HG03064 (cell line): Measurements from ENCODE around the gene EPB41L2.
"Not testable (repeated sequence)": the region's sequence is repeated elsewhere in the genome, so short reads cannot be mapped to it uniquely, and the experiment has no call there.

Experiments used
- ATAC-seq: cut with Tn5 transposase; IDR thresholded peaks from one replicate; pipeline ENCODE4 v1.9.1; 2021; ENCODE audit warnings: low read depth; ENCODE audit not compliant: unreplicated experiment

Gene EPB41L2

DNA sequence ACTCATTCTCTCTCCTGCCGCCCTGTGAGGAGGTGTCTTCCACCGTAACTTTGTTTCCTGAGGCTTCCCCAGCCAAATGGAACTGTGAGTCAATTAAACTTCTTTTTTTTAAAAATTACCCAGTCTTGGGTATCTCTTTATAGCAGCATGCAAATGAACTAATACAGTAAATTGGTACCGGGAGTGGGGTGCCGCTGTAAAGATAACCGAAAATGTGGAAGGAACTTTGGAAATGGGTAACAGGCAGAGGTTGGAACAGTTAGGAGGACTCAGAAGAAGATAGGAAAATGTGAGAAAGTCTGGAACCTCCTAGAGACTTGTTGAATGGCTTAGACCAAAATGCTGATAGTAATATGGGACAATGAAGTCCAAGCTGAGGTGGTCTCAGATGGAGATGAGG lies 55.8 kb downstream of the EPB41L2 start:
- no peak for ATAC-seq

DNA sequence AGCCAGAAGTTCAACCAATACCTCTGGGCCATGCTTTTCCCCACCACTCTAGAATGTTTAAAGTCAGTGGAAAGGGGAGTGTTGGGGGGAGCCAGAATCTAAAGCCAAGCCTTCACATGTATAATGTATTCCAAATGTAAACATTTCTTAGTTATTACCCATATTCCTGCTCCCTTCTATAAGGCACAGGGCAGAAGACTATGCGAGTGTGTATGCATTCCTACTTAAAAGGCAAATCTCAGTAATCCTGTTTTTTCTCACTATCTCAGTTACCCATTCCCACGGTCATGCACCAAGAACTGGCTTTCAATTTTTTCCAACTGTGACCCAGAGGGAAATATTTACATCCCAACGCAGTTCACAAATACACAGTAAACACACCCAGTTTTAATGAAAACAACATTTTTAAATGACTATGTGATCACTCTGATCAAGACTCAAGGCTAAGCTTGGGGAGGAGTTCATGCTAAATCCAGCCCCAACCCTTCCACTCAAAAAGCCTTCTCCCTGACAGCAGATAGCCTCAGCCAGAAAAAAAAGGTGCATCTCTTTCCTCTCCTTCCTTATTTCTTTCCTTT lies 57.5 kb downstream of the EPB41L2 start:
- no peak for ATAC-seq

DNA sequence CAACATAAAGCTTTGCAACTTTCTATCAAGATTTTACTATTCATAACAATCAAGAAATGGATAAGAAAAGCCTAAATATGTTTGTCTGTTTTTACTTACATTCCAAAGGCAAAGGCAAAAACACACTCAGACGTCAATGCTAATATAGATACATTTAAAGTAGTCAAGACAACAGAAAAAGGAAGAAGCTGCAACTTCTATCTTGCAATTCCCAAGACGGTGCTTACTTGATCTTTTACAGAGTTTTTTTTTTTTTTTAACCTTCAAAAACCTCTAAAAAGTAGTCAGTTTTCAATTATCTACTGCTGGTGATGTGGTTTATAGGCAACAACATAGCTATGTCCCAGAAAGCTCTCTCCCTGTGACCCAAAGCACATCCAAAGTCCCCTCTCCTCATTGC lies 58.1 kb downstream of the EPB41L2 start:
- no peak for ATAC-seq

GRCh38 chr6:131004387-131004755 lies 58.7 kb downstream of the EPB41L2 start:
- no peak for ATAC-seq

DNA sequence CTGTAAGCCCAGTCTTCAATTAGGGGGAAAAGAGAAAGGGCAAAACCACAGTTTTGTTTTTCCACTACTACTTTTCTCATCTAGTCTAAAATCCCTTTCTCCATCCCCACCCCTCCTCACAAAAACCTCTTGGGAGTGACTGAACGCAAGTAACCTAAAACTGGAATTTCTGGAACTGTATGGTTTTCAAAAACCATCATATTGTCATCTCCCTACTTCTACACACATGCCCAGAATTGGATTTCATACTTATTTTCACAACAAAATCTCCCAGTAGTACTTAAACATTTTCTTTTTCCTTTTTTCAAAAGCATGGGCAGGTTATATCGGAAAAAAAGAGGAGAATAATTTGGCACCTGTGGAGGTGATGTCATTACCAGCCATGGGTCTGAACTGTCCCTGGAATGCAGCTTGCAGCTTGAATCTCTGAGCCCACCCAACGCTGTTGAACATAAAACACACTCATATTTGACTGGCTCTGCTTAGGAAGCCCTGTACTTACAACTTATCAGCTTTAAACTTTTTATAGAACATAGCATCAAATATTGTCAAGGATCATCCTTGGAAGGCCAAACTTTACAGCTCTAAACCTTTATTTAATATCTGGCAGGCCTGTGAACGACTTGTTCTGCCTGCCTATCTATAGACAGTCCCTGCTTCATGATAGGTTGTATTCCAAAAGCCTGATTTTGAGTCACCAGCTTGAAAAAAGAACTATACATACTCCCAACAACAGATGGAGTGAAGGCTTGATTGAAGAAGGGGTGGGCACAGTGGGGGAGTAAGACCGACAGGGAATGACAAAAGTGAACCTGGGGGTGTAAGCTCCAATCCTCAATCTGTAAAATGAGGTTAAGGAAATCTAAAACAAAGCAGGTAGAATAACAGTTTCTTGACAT lies 59.3 kb downstream of the EPB41L2 start:
- no peak for ATAC-seq

DNA sequence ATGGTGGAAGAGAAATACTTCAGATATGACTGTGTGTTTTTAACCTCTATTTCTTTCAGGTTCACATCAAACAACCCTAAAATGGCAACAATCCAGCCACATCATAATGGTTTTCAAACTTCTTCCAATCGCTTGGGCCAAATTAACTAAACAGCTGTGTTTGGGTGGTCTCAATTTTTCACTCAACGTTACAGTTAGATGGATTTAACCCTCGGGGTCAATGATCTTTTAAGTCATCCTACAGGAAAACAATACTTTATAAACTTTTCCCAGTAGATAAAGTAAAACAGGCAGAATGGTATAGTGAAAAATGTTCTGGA lies 60.4 kb downstream of the EPB41L2 start:
- ATAC-seq: no peak

DNA sequence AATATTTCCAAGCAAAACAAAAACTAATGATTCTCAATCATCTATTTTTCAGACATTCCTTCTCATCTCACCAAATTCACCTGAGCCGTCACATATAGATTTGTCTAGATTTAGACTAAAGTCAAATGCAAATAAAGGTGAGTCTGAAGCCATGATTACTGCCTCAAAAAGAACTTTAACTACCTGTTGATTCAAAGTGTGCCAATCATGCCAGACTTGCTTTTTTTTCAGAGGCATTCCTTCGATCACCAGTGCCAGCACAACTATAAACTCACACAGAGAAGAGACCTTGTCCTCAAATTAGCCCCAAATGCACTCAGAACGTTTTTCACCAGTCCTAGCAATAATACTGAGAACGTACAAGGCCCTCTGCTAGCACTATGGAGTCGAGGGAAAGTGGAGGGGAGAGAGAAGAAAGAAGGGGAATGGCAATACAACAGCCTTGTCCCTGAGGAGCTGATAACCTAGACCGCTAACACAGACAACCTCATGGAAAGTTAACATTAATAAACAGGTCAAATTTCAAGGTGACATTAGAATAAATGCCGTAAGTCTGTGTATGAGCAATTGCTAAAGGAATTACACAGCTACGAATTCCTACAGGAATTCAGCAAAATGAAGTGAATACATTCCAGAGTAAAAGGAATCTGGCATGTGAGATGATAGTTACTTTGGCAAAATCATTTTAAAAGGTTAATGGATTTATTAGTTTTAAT lies 60.9 kb downstream of the EPB41L2 start:
- ATAC-seq: no peak

- ATAC-seq: no peak
Observed at GRCh38 chr6:131001111-131001736, 61.8 kb downstream of the EPB41L2 start.

GRCh38 chr6:131000544-131000943 lies 62.5 kb downstream of the EPB41L2 start:
- no peak for ATAC-seq

GRCh38 chr6:130997061-130997753 lies 65.8 kb downstream of the EPB41L2 start:
- ATAC-seq: no peak

GRCh38 chr6:130996635-130997034 lies 66.4 kb downstream of the EPB41L2 start:
- ATAC-seq: no peak

GRCh38 chr6:130995783-130996447 lies 67.1 kb downstream of the EPB41L2 start:
- ATAC-seq: no peak

DNA sequence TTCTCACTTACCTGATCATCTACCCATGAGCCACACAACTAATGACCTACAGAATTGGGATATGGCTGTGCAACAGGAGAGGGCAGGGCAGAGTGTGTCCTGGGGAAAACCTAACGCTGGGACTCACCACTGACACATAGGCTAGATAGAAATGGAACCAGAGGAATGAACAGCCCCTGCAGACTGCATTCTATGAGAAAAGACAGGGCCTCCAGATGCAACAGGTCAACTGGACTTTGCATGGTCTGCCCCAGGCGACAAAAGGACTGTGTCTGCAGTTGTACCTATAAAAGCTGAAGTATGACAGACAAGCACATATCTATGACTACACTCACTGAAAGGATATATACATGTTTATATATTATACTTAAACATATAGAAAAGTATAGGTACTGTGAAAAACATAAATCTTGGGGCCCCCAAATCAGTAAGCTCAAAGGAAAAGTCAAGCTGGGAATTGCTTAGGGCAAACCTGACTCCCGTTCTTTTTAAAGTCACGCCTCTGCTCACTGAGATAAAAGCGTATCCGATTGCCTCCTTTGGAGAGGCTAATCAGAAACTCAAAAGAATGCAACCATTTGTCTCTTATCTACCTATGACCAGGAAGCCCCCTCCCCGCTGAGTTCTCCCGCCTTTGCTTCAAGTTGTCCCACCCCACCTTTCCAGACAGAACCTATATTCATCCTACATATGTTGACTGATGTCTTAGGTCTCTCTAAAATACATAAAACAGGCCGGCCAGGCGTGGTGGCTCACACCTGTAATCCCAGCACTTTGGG lies 68.5 kb downstream of the EPB41L2 start:
- ATAC-seq: no peak

DNA sequence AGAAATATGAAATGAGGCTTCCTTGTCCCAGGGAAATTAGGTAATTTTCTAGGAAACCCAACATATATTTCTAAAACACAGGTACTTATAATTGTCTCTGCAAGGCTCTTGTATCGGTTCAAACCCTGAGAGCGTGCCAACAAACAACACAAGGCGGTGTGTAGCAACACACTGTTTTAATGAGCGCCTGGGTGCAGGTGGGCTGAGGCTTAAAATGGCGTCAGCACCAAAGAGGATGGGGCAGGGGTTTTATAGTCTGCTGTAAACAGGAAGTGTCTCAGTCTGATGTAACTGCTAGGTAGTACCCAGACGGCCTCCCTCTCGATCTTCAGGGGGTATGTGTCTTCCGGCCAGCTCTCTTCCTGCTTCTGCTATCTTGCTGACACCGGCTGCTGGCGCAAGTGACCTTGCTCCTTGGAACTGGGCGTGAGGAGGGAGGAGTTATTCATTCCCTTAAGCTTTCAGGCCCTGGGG lies 69.7 kb downstream of the EPB41L2 start:
- ATAC-seq: no peak

DNA sequence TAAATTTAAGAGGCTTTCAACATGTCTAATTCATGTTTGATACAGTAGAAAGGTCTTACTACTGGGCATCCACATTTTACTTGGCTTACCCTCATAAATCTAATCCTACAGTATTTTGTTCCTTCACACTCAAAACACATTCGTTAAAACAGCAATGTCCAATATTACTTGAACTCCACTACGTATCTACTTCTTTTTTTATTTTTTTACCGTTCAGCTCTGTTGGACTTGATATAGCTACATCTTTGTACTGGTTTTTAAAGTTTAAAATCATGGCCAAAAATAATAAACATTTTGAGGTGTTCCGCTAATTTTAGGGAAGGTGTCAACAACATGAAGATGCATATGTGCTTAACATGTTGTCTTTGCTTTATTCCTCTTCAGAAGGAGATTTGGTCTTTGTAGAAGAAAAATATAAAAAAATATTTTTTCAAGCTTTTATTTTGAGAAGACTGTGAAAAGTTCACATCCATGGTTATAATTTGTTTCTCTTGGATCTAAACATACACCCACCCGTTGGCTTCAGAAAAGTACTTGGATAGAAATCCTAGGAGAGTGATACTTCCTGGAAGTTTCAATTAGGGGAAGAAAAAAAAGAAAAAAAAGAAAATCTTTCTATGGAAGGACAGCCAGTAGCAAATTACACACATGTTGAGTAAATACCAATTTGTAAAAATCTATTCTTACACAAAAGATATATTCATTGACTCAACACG lies 71.5 kb downstream of the EPB41L2 start:
- ATAC-seq: no peak

DNA sequence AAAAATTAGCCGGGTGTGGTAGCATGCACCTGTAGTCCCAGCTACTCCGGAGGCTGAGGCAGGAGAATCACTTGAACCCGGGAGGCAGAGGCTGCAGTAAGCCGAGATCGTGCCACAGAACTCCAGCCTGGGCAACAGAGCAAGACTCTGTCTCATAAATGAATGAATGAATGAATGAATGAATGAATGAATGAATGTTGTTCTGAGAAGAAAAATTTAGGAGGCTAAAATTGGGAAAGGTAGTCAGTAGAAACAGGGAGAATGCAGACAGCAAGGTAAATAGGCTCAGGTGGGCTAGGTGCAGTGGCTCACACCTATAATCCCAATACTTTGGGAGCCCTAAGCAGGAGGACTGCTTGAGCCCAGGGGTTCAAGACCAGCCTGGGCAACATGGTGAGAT lies 75.5 kb downstream of the EPB41L2 start:
- not testable (repeated sequence) for ATAC-seq

GRCh38 chr6:130985115-130985514 lies 77.9 kb downstream of the EPB41L2 start:
- ATAC-seq: no peak

- ATAC-seq: no peak
Observed at GRCh38 chr6:130982941-130983456, 80.0 kb downstream of the EPB41L2 start.
